Epidermal melanocyte (primary cell): ENCODE data around the gene PRMT1.
"Not testable (repeated sequence)": the region's sequence is repeated elsewhere in the genome, so short reads cannot be mapped to it uniquely, and the experiment has no call there.

Source experiments
- DNase-seq: peaks from one replicate; pipeline ENCODE4 v3.0.0; 2011; ENCODE audit warnings: low spot score; ENCODE audit not compliant: insufficient read length

The PRMT1 gene

GRCh38 chr19:49718511-49718910, 41.4 kb downstream of the PRMT1 start:
- no peak for DNase-seq

- DNase-seq, result no peak
Observed at GRCh38 chr19:49718991-49719390, 41.9 kb downstream of the PRMT1 start.

- DNase-seq, result not testable (repeated sequence)
Observed at GRCh38 chr19:49719420-49719819, 42.3 kb downstream of the PRMT1 start.

GRCh38 chr19:49727217-49728030, 50.4 kb downstream of the PRMT1 start:
- DNase-seq, result no peak

- DNase-seq, result no peak
Observed at GRCh38 chr19:49730166-49730565, 53.1 kb downstream of the PRMT1 start.
